HEK293 (cell line): ENCODE results near the gene DNMBP.

Source experiments
- CTCF ChIA-PET: fragments of 350-600 bp; formaldehyde crosslinking; extraction: SDS; loops from one replicate; lab custom pipeline; 2021; ENCODE audit warnings: antibody characterized with exemption; lab: Yijun Ruan, JAX
- POLR2A ChIA-PET: fragments of 300-600 bp; formaldehyde crosslinking; extraction: SDS; loops from one replicate; lab custom pipeline; 2020; ENCODE audit warnings: antibody characterized with exemption, inconsistent platforms; lab: Yijun Ruan, JAX
- H3K27ac ChIP-seq: fragments of 200-500 bp; sonication (Bioruptor generic); 2 replicates; pipeline ENCODE4 v1.5.1; 2014; ENCODE audit warnings: low read depth, low read length, control low read depth, inconsistent platforms; ENCODE audit errors: extremely low read depth
- H3K36me3 ChIP-seq, 2 experiments: fragments of 200-500 bp in 1 of 2; sonication (Bioruptor generic) in 1 of 2; 1 replicate in 1 of 2; 2 replicates in 1 of 2; pipeline ENCODE4 v1.5.1; 2014 to 2017; ENCODE audit warnings: inconsistent platforms in 2 of 2, low read length in 2 of 2; ENCODE audit not compliant: control insufficient read depth in 2 of 2, insufficient read depth in 1 of 2
- H3K4me1 ChIP-seq: fragments of 200-500 bp; sonication (Bioruptor generic); 2 replicates; pipeline ENCODE4 v1.5.1; 2014; ENCODE audit warnings: mild to moderate bottlenecking, low read length, inconsistent platforms; ENCODE audit not compliant: control insufficient read depth, insufficient read depth
- H3K4me3 ChIP-seq: 2 replicates; pipeline ENCODE4 v1.5.1; 2011; ENCODE audit warnings: low read depth, mild to moderate bottlenecking, control low read depth, low read length, moderate library complexity
- H3K9me3 ChIP-seq: fragments of 200-500 bp; sonication (Bioruptor generic); 2 replicates; pipeline ENCODE4 v1.5.1; 2014; ENCODE audit warnings: low read depth, low read length, inconsistent platforms; ENCODE audit not compliant: control insufficient read depth, insufficient read depth
- GLI4 ChIP-seq: fragments of 450-650 bp; formaldehyde crosslinking; IDR thresholded peaks from 2 replicates; pipeline ENCODE4 v1.5.1; 2016; ENCODE audit warnings: missing biosample characterization, missing genetic modification characterization
- HOXA7 ChIP-seq: sonication (generic); formaldehyde crosslinking; IDR thresholded peaks from 2 replicates; pipeline ENCODE4 v1.8.1; 2022; ENCODE audit warnings: missing genetic modification reagents, borderline replicate concordance
- MYNN ChIP-seq: fragments of 450-650 bp; formaldehyde crosslinking; IDR thresholded peaks from 2 replicates; pipeline ENCODE4 v1.5.1; 2016; ENCODE audit warnings: missing biosample characterization, missing genetic modification characterization, borderline replicate concordance
- MZF1 ChIP-seq: fragments of 450-650 bp; formaldehyde crosslinking; IDR thresholded peaks from 2 replicates; pipeline ENCODE4 v1.5.1; 2017; ENCODE audit warnings: missing biosample characterization, missing genetic modification characterization, borderline replicate concordance
- PRDM6 ChIP-seq: fragments of 450-650 bp; formaldehyde crosslinking; IDR thresholded peaks from 2 replicates; pipeline ENCODE4 v1.5.1; 2017; ENCODE audit warnings: missing biosample characterization, missing genetic modification characterization
- ZBTB17 ChIP-seq: fragments of 450-650 bp; formaldehyde crosslinking; IDR thresholded peaks from 2 replicates; pipeline ENCODE4 v1.5.1; 2016; ENCODE audit warnings: missing biosample characterization, missing genetic modification characterization
- ZBTB49 ChIP-seq: fragments of 450-650 bp; formaldehyde crosslinking; IDR thresholded peaks from 2 replicates; pipeline ENCODE4 v1.5.1; 2016; ENCODE audit warnings: missing biosample characterization, missing genetic modification characterization, low read depth
- ZBTB8A ChIP-seq: fragments of 450-650 bp; formaldehyde crosslinking; IDR thresholded peaks from 2 replicates; pipeline ENCODE4 v1.5.1; 2016; ENCODE audit warnings: missing biosample characterization, missing genetic modification characterization
- ZFHX2 ChIP-seq: fragments of 450-650 bp; formaldehyde crosslinking; conservative IDR thresholded peaks from 2 replicates; pipeline ENCODE4 v1.5.1; 2016; ENCODE audit warnings: missing biosample characterization, missing genetic modification characterization
- ZNF140 ChIP-seq: fragments of 450-650 bp; formaldehyde crosslinking; IDR thresholded peaks from 2 replicates; pipeline ENCODE4 v1.5.1; 2016; ENCODE audit warnings: missing biosample characterization, missing genetic modification characterization
- ZNF214 ChIP-seq: fragments of 450-650 bp; formaldehyde crosslinking; IDR thresholded peaks from 2 replicates; pipeline ENCODE4 v1.5.1; 2017; ENCODE audit warnings: missing biosample characterization, mild to moderate bottlenecking, missing genetic modification characterization, borderline replicate concordance
- ZNF416 ChIP-seq: fragments of 450-650 bp; formaldehyde crosslinking; IDR thresholded peaks from 2 replicates; pipeline ENCODE4 v1.5.1; 2016; ENCODE audit warnings: missing biosample characterization, missing genetic modification characterization
- ZNF518A ChIP-seq: fragments of 450-650 bp; formaldehyde crosslinking; conservative IDR thresholded peaks from 2 replicates; pipeline ENCODE4 v1.5.1; 2016; ENCODE audit warnings: low read depth, missing biosample characterization, missing genetic modification characterization
- ZNF76 ChIP-seq: fragments of 450-650 bp; formaldehyde crosslinking; IDR thresholded peaks from 2 replicates; pipeline ENCODE4; 2016; ENCODE audit warnings: low read depth, missing biosample characterization, missing genetic modification characterization, borderline replicate concordance
- TF ChIP-seq, protein P1 (sequence below): fragments of 450-650 bp; formaldehyde crosslinking; IDR thresholded peaks from 2 replicates; pipeline ENCODE4 v1.5.1; 2016; ENCODE audit warnings: missing biosample characterization, missing genetic modification characterization
- TF ChIP-seq, protein P2 (sequence below): fragments of 450-650 bp; formaldehyde crosslinking; IDR thresholded peaks from 2 replicates; pipeline ENCODE4 v1.5.1; 2016; ENCODE audit warnings: missing biosample characterization, missing genetic modification characterization
- TF ChIP-seq, protein P3 (sequence below): fragments of 450-650 bp; formaldehyde crosslinking; IDR thresholded peaks from 2 replicates; pipeline ENCODE4 v1.5.1; 2016; ENCODE audit warnings: missing biosample characterization, missing genetic modification characterization

The DNMBP gene

DNA sequence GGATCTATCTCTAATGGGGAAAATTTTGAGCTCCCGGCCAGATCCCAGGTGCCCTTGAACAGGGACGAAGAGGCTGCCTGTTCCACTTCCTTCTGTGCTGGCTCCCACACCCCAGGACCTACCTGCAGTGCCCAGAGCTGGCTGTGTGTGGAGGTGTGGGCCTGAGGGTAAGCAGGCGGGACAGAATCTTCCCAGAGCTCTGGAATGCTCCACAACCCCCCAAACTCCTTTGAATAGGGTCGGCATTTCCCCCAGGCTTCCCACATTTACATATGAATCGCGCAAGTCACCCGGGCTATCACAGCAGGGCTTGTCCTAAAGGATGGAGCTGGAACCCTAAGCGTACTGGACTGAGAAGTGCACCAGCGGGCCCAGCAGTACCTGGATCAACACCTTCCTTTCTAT lies 95.9 kb downstream of the DNMBP start (continued):
- TF ChIP-seq ZNF518A (tag by site-specific recombination): no peak
- TF ChIP-seq ZBTB17 (tag by site-specific recombination): peak; percentile 46
- TF ChIP-seq, all 188 proteins: peak for 13

GRCh38 chr10:99912041-99912440 lies 97.7 kb downstream of the DNMBP start:
- Histone ChIP-seq H3K36me3 (peaks cover 0 to 22% of the 10 kb centered on the region in 2 experiments; a peak in 2 of 3 replicates), H3K9me3 (no peaks in the 10 kb centered on the region)
- POLR2A ChIA-PET: no interaction called here
- no peak for TF ChIP-seq ZNF140 (tag by site-specific recombination)
- no peak for TF ChIP-seq ZNF416 (tag by site-specific recombination)
- TF ChIP-seq ZNF214: no peak
- no peak for TF ChIP-seq ZBTB49 (tag by site-specific recombination)
- TF ChIP-seq, protein P1, sequence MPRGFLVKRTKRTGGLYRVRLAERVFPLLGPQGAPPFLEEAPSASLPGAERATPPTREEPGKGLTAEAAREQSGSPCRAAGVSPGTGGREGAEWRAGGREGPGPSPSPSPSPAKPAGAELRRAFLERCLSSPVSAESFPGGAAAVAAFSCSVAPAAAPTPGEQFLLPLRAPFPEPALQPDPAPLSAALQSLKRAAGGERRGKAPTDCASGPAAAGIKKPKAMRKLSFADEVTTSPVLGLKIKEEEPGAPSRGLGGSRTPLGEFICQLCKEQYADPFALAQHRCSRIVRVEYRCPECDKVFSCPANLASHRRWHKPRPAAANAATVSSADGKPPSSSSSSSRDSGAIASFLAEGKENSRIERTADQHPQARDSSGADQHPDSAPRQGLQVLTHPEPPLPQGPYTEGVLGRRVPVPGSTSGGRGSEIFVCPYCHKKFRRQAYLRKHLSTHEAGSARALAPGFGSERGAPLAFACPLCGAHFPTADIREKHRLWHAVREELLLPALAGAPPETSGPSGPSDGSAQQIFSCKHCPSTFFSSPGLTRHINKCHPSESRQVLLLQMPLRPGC (tag by site-specific recombination): no peak
- peak; percentile 49 for TF ChIP-seq PRDM6
- TF ChIP-seq ZNF76 (tag by site-specific recombination): no peak
- TF ChIP-seq, all 188 proteins: peak for 1
- CTCF ChIA-PET: interaction anchor here (1.3 kb wide), 1 partner anchor 66 kb away, joined by 3 read pairs; no protein-coding TSS in a partner anchor
- Histone ChIP-seq H3K27ac (no peak overlapping the region), H3K4me1 (no peaks in the 10 kb centered on the region), H3K4me3 (no peak overlapping the region)

DNA sequence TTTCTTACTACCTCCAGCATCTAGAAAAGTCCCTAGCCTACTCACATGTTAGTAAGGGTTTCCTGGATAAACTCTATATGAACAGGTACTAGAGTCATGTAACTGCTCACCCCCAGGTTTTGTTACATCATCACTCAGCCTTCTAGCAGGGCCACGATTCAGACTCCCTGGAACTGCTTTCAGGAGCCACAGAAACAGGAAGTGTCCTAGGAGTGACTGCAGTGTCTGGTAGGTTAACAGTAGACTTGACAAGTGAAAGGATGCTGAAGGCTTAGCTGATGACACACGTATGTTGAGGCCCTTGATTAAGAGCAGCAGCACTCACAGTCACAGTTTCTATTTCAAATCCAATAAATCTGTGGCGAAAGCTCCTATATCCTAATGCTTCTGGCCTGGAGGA lies 101.2 kb downstream of the DNMBP start:
- CTCF ChIA-PET: interaction anchor here (0.6 to 1.5 kb wide), 3 partner anchors 57 to 72 kb away, joined by 3 read pairs; no protein-coding TSS in a partner anchor
- H3K4me1 ChIP-seq: no peaks in the 10 kb centered on the region
- H3K36me3 ChIP-seq: peaks cover 3 to 49% of the 10 kb centered on the region in 2 experiments; a peak in 2 of 3 replicates

More for the DNA sequence above, 101.2 kb downstream of the DNMBP start:
- H3K4me3 ChIP-seq: no peak overlapping the region
- H3K27ac ChIP-seq: no peak overlapping the region
- H3K9me3 ChIP-seq: no peaks in the 10 kb centered on the region
- no peak for TF ChIP-seq ZFHX2 (tag by site-specific recombination)
- TF ChIP-seq, protein P2, sequence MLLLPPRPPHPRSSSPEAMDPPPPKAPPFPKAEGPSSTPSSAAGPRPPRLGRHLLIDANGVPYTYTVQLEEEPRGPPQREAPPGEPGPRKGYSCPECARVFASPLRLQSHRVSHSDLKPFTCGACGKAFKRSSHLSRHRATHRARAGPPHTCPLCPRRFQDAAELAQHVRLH (tag by site-specific recombination): no peak
- TF ChIP-seq MZF1 (tag by site-specific recombination): no peak
- TF ChIP-seq, protein P3, sequence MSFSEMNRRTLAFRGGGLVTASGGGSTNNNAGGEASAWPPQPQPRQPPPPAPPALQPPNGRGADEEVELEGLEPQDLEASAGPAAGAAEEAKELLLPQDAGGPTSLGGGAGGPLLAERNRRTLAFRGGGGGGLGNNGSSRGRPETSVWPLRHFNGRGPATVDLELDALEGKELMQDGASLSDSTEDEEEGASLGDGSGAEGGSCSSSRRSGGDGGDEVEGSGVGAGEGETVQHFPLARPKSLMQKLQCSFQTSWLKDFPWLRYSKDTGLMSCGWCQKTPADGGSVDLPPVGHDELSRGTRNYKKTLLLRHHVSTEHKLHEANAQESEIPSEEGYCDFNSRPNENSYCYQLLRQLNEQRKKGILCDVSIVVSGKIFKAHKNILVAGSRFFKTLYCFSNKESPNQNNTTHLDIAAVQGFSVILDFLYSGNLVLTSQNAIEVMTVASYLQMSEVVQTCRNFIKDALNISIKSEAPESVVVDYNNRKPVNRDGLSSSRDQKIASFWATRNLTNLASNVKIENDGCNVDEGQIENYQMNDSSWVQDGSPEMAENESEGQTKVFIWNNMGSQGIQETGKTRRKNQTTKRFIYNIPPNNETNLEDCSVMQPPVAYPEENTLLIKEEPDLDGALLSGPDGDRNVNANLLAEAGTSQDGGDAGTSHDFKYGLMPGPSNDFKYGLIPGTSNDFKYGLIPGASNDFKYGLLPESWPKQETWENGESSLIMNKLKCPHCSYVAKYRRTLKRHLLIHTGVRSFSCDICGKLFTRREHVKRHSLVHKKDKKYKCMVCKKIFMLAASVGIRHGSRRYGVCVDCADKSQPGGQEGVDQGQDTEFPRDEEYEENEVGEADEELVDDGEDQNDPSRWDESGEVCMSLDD (tag by site-specific recombination): no peak
- TF ChIP-seq GLI4 (tag by site-specific recombination): no peak
- no peak for TF ChIP-seq ZNF76 (tag by site-specific recombination)
- no peak for TF ChIP-seq HOXA7
- no peak for TF ChIP-seq ZBTB8A
- no peak for TF ChIP-seq MYNN (tag by site-specific recombination)
- POLR2A ChIA-PET: no interaction called here
